ENCODE data around the gene CDKL1.

- TF ChIP-seq CTCF (IDR thresholded peaks at IDR 0.05) (no peak), POLR2A (IDR thresholded peaks at IDR 0.05) (no peak)
These were observed 108.5 kb downstream of the CDKL1 start for GRCh38 chr14:50288146-50288545.

All from testis (tissue), 2 donors.